Gastrocnemius medialis (tissue), 4 donors: ENCODE results near the gene GAREM1.

Experiments used
- CTCF ChIP-seq, 5 experiments: fragments of 450-650 bp in 3 of 5; fragments of 200-600 bp in 2 of 5; sonication (generic) in 2 of 5; IDR thresholded peaks in 4 of 5; conservative IDR thresholded peaks in 1 of 5; 1 replicate in 4 of 5; 2 replicates in 1 of 5; pipeline ENCODE4 v1.5.1; 2016 to 2019; ENCODE audit warnings: antibody characterized with exemption in 5 of 5, mild to moderate bottlenecking in 3 of 5, moderate library complexity in 3 of 5
- POLR2A ChIP-seq, 2 donors: fragments of 450-650 bp; IDR thresholded peaks; one replicate each; pipeline ENCODE4 v1.6.1; 2017; ENCODE audit warnings: antibody characterized with exemption in 2 of 2, mild to moderate bottlenecking in 2 of 2, moderate library complexity in 2 of 2

- no peak for TF ChIP-seq CTCF (IDR thresholded peaks at IDR 0.05 in 4 of 5, conservative IDR thresholded peaks at IDR 0.05 in 1 of 5)
- TF ChIP-seq POLR2A (IDR thresholded peaks at IDR 0.05): no peak
Measured at GRCh38 chr18:32383050-32383819, 87.4 kb downstream of the GAREM1 start.
